ENCODE measurements around the gene RNF10.

DNA sequence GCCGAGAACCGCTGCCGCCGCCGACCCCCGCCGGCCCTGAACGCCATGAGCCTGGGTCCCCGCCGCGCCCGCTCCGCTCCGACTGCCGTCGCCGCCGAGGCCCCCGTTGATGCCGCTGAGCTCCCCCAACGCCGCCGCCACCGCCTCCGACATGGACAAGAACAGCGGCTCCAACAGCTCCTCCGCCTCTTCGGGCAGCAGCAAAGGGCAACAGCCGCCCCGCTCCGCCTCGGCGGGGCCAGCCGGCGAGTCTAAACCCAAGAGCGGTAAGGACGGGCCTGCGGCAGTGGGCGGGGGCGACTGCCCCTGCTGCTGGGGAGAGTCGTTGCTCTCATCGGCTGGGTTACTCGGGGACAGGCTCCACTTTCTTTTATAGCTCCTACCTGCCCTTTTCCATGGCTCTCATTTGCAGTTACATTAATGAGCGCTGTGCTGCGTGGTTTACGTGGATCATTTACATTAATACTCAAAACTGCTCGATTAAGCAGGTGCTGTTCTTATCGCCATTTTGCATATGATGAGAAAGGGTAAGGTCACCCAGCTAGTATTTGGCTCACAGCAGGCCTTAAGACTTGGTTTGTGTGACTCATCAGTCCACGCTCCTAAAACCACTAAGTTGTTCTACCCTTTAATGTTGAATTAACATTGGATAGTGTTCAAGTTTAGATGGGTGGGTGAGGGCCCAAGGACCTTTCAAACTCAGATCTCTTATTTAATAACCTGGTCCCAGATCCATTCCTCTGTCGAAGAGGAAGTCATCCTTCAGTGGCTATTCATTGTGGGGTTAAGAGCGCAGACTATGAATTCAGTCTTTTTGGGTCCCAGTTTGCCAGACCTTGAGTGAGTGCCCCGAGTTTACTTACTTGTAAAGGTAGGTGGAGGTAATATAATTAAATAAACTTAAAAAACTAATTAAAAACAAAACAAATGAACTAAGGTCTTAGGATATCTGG, 823 bp downstream of the RNF10 start:
- no peak for TF ChIP-seq CEBPB (IDR thresholded peaks at IDR 0.05; ENCODE audit: borderline replicate concordance in 1 of 2, low read depth in 2 of 2, low read length in 2 of 2)
- TF ChIP-seq, protein P1, sequence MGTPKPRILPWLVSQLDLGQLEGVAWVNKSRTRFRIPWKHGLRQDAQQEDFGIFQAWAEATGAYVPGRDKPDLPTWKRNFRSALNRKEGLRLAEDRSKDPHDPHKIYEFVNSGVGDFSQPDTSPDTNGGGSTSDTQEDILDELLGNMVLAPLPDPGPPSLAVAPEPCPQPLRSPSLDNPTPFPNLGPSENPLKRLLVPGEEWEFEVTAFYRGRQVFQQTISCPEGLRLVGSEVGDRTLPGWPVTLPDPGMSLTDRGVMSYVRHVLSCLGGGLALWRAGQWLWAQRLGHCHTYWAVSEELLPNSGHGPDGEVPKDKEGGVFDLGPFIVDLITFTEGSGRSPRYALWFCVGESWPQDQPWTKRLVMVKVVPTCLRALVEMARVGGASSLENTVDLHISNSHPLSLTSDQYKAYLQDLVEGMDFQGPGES (IDR thresholded peaks at IDR 0.05): no peak
- peak; percentile 16; the same call in 1 of the 2 replicates for TF ChIP-seq POLR2A (IDR thresholded peaks at IDR 0.05; ENCODE audit: low read depth, low read length)
- TF ChIP-seq, protein P2, sequence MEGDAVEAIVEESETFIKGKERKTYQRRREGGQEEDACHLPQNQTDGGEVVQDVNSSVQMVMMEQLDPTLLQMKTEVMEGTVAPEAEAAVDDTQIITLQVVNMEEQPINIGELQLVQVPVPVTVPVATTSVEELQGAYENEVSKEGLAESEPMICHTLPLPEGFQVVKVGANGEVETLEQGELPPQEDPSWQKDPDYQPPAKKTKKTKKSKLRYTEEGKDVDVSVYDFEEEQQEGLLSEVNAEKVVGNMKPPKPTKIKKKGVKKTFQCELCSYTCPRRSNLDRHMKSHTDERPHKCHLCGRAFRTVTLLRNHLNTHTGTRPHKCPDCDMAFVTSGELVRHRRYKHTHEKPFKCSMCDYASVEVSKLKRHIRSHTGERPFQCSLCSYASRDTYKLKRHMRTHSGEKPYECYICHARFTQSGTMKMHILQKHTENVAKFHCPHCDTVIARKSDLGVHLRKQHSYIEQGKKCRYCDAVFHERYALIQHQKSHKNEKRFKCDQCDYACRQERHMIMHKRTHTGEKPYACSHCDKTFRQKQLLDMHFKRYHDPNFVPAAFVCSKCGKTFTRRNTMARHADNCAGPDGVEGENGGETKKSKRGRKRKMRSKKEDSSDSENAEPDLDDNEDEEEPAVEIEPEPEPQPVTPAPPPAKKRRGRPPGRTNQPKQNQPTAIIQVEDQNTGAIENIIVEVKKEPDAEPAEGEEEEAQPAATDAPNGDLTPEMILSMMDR (IDR thresholded peaks at IDR 0.05 in 2 of 3, conservative IDR thresholded peaks at IDR 0.05 in 1 of 3; ENCODE audit: control insufficient read depth in 2 of 3, extremely low read depth in 1 of 3, insufficient read depth in 1 of 3, low read depth in 3 of 3, low read length in 3 of 3): no peak
- no peak for TF ChIP-seq RFX5 (IDR thresholded peaks at IDR 0.05; ENCODE audit: low read depth, low read length)
- no peak for TF ChIP-seq SUZ12 (IDR thresholded peaks at IDR 0.05; ENCODE audit: unreplicated experiment)
- TF ChIP-seq, protein P3, sequence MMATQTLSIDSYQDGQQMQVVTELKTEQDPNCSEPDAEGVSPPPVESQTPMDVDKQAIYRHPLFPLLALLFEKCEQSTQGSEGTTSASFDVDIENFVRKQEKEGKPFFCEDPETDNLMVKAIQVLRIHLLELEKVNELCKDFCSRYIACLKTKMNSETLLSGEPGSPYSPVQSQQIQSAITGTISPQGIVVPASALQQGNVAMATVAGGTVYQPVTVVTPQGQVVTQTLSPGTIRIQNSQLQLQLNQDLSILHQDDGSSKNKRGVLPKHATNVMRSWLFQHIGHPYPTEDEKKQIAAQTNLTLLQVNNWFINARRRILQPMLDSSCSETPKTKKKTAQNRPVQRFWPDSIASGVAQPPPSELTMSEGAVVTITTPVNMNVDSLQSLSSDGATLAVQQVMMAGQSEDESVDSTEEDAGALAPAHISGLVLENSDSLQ (IDR thresholded peaks at IDR 0.05): no peak
- TF ChIP-seq RAD21 (IDR thresholded peaks at IDR 0.05; ENCODE audit: insufficient read depth, low read depth, low read length): no peak
- no peak for TF ChIP-seq EP300 (IDR thresholded peaks at IDR 0.05; ENCODE audit: borderline replicate concordance in 1 of 2, control insufficient read depth in 1 of 2, low read depth in 2 of 2, low read length in 2 of 2)
- TF ChIP-seq ZNF274 (IDR thresholded peaks at IDR 0.05; ENCODE audit: insufficient read depth, insufficient read length): no peak
- TF ChIP-seq YY1 (IDR thresholded peaks at IDR 0.05; ENCODE audit: low read depth, low read length): no peak
- TF ChIP-seq TBL1XR1 (IDR thresholded peaks at IDR 0.05; ENCODE audit: low read depth, low read length): no peak
- no peak for TF ChIP-seq SRF (IDR thresholded peaks at IDR 0.05; ENCODE audit: low read depth in 2 of 2, low read length in 2 of 2)
- TF ChIP-seq CREM (IDR thresholded peaks at IDR 0.05; ENCODE audit: low read depth): no peak

Measured in GM12878 (cell line).